K562 (cell line): Measurements from ENCODE around the gene RBM12. TPM values are rescaled to one million over a fixed set of nuclear protein-coding genes. Genes with fewer than 3 reads are reported as not detected.

Experiments
- CTCFL ChIP-seq: IDR thresholded peaks from 2 replicates; pipeline ENCODE4 v1.6.1; 2011; ENCODE audit warnings: borderline replicate concordance, low read depth, mild to moderate bottlenecking, moderate library complexity, low read length; ENCODE audit not compliant: insufficient read depth, poor library complexity, severe bottlenecking
- ESRRA ChIP-seq: fragments of 450-650 bp; IDR thresholded peaks from 2 replicates; pipeline ENCODE4 v1.6.1; 2014; ENCODE audit warnings: low read depth, mild to moderate bottlenecking, moderate library complexity, borderline replicate concordance
- EZH2 ChIP-seq: IDR thresholded peaks from 2 replicates; pipeline ENCODE4 v1.6.1; 2012; ENCODE audit warnings: low read depth, mild to moderate bottlenecking, inconsistent platforms, low read length, borderline replicate concordance
- FOXK2 ChIP-seq, 2 experiments: fragments of 450-650 bp; IDR thresholded peaks in 1 of 2; conservative IDR thresholded peaks in 1 of 2; 2 replicates each; pipeline ENCODE4 v1.6.1; 2016; ENCODE audit warnings: low read depth in 2 of 2, mild to moderate bottlenecking in 1 of 2
- KLF6 ChIP-seq: fragments of 250-450 bp; sonication (Bioruptor Pico); IDR thresholded peaks from 2 replicates; pipeline ENCODE4 v1.4.0; 2020; ENCODE audit warnings: mild to moderate bottlenecking, moderate library complexity, borderline replicate concordance
- MYBL2 ChIP-seq, 2 experiments: fragments of 450-650 bp in 1 of 2; sonication (generic) in 1 of 2; formaldehyde crosslinking in 1 of 2; IDR thresholded peaks; 2 replicates each; pipeline versions ENCODE4 v1.6.1 to v1.8.1; 2017 to 2022; ENCODE audit warnings: borderline replicate concordance in 1 of 2, inconsistent platforms in 1 of 2, low read depth in 1 of 2, mild to moderate bottlenecking in 1 of 2, missing genetic modification reagents in 1 of 2, moderate library complexity in 1 of 2
- NCOR1 ChIP-seq: fragments of 450-650 bp; IDR thresholded peaks from 2 replicates; pipeline ENCODE4 v1.6.1; 2016; ENCODE audit warnings: mild to moderate bottlenecking, moderate library complexity
- PHTF2 ChIP-seq: fragments of 250-450 bp; sonication (Bioruptor Pico); IDR thresholded peaks from 2 replicates; pipeline ENCODE4 v1.5.0; 2021; ENCODE audit warnings: mild to moderate bottlenecking
- POLR3G ChIP-seq: IDR thresholded peaks from 2 replicates; pipeline ENCODE4 v1.6.1; 2011; ENCODE audit not compliant: insufficient read length, insufficient replicate concordance; ENCODE audit errors: extremely low read depth
- ZBTB12 ChIP-seq: fragments of 250-450 bp; sonication (Bioruptor Pico); IDR thresholded peaks from 2 replicates; pipeline ENCODE4 v1.4.0; 2020
- ZBTB34 ChIP-seq: fragments of 250-450 bp; sonication (Bioruptor Pico); IDR thresholded peaks from 2 replicates; pipeline ENCODE4 v1.8.0; 2021; ENCODE audit warnings: mild to moderate bottlenecking, moderate library complexity
- ZFP30 ChIP-seq: fragments of 250-450 bp; sonication (Bioruptor Pico); IDR thresholded peaks from 2 replicates; pipeline ENCODE4 v1.8.0; 2022; ENCODE audit warnings: moderate library complexity, mild to moderate bottlenecking, inconsistent platforms, borderline replicate concordance
- ZNF23 ChIP-seq: fragments of 250-450 bp; sonication (Bioruptor Pico); IDR thresholded peaks from 2 replicates; pipeline ENCODE4 v1.4.0; 2020; ENCODE audit warnings: mild to moderate bottlenecking
- ZNF274 ChIP-seq: IDR thresholded peaks from 2 replicates; pipeline ENCODE4 v1.6.1; 2011; ENCODE audit warnings: low read depth, mild to moderate bottlenecking, low read length, moderate library complexity, borderline replicate concordance
- ZSCAN29 ChIP-seq: fragments of 450-650 bp; IDR thresholded peaks from 2 replicates; pipeline ENCODE4 v1.6.1; 2017
- polyA plus RNA-seq, 8 experiments: library from polyadenylated mRNA; depleted of rRNA in 4 of 8; stranded (reverse) in 5 of 8; unstranded in 3 of 8; fragments of >200 nt; fragmentation: Nextera tagmentation in 2 of 8; fragmentation: Illumina TruSeq in 1 of 8; extraction: Ambion mirVana in 2 of 8; extraction: Trizol in 1 of 8; gene quantifications; 2 replicates each; pipeline versions ENCODE4 v1.2.1 to v1.2.3, GENCODE V29; 2011 to 2014; ENCODE audit warnings: inconsistent platforms in 1 of 8, missing spikeins in 1 of 8
- total RNA-seq, 7 experiments: library from RNA; depleted of rRNA in 6 of 7; stranded (reverse); fragments of >200 nt in 6 of 7; fragmentation: Illumina TruSeq in 2 of 7; extraction: Trizol in 2 of 7; gene quantifications; 2 replicates each; pipeline versions ENCODE4 v1.2.1 to v1.2.3, GENCODE V29; 2011 to 2021; ENCODE audit warnings: low replicate concordance in 1 of 7
- TF ChIP-seq, protein P1 (sequence below): fragments of 250-450 bp; sonication (Bioruptor Pico); IDR thresholded peaks from 2 replicates; pipeline ENCODE4 v1.5.0; 2020; ENCODE audit warnings: mild to moderate bottlenecking
- TF ChIP-seq, protein P2 (sequence below): sonication (generic); formaldehyde crosslinking; IDR thresholded peaks from 2 replicates; pipeline ENCODE4 v1.8.1; 2023; ENCODE audit warnings: mild to moderate bottlenecking, missing genetic modification reagents

RBM12 gene
- total and polyA plus RNA-seq, 9 of the 15 experiments (the other 6 are each of a cell fraction or from before 2014, with no cell fraction given): 5.0 to 162 (median 73.3) TPM

DNA sequence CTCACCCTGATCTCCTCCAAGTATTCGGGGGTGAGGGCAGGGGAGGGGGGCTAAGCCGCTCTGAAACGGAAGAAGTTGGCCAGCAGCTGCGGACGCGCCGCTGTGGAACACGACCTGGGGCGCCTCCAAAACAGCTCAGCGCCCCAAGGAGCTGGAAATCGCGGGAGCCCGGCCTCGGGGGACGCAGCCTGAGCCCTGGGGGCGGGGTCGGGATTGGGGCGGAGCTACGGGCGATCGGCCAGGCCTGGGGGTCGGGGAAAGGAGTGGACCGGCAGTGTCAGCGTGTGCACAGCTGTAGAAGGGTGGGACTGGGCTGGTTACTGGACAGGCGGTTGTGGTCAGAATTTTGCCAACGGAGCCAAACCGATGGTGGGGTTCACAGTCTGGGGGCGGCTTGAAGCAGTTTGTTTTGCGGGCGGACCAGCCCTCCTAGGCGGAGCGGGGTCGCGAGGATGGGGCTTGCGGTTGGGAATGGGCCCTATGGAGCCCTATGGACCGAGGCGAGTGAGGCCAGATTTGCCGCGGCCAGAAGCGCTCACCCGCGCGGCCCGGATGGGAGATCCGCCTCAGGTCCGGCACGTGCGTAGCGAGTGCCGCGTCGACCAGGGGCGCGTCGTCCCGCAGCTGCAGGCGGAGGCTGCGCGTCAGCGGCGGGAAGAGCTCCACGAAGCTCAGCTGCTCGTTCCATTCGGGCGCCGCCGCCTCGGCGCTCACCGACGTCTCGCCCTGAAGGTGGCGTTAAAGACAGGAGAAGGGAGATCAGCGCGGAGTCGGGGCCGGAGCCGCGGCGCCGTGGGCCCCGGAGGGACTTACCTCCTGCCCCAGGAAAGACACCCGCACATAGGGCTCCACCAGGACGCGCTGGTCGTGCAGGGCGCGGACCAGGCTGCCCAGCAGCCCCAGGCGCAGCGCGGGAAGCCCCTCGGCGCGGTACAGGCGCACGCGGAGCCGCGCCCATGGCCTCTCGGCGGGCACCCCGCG lies 63.4 kb downstream of the RBM12 start (continued):
- TF ChIP-seq FOXK2 (conservative IDR thresholded peaks at IDR 0.05 in 1 of 2, IDR thresholded peaks at IDR 0.05 in 1 of 2; ENCODE audit: low read depth in 2 of 2) (no peak), CTCFL (peak; percentile 77), ESRRA (peak; percentile 44; the same call in 1 of the 2 replicates), ZBTB34 (CRISPR knock-in tag) (no peak), EZH2 (no peak), ZBTB12 (CRISPR knock-in tag) (no peak), POLR3G (no peak), ZNF23 (CRISPR knock-in tag) (no peak), MYBL2 (IDR thresholded peaks at IDR 0.05; ENCODE audit: low read depth) (no peak), MYBL2 (CRISPR knock-in tag; IDR thresholded peaks at IDR 0.05; ENCODE audit: borderline replicate concordance) (no peak), ZSCAN29 (no peak), ZNF274 (no peak), KLF6 (CRISPR knock-in tag) (no peak), NCOR1 (no peak), ZFP30 (CRISPR knock-in tag) (no peak), PHTF2 (CRISPR knock-in tag) (no peak)
- TF ChIP-seq, protein P1, sequence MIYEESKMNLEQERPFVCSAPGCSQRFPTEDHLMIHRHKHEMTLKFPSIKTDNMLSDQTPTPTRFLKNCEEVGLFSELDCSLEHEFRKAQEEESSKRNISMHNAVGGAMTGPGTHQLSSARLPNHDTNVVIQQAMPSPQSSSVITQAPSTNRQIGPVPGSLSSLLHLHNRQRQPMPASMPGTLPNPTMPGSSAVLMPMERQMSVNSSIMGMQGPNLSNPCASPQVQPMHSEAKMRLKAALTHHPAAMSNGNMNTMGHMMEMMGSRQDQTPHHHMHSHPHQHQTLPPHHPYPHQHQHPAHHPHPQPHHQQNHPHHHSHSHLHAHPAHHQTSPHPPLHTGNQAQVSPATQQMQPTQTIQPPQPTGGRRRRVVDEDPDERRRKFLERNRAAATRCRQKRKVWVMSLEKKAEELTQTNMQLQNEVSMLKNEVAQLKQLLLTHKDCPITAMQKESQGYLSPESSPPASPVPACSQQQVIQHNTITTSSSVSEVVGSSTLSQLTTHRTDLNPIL (CRISPR knock-in tag): no peak
- TF ChIP-seq, protein P2, sequence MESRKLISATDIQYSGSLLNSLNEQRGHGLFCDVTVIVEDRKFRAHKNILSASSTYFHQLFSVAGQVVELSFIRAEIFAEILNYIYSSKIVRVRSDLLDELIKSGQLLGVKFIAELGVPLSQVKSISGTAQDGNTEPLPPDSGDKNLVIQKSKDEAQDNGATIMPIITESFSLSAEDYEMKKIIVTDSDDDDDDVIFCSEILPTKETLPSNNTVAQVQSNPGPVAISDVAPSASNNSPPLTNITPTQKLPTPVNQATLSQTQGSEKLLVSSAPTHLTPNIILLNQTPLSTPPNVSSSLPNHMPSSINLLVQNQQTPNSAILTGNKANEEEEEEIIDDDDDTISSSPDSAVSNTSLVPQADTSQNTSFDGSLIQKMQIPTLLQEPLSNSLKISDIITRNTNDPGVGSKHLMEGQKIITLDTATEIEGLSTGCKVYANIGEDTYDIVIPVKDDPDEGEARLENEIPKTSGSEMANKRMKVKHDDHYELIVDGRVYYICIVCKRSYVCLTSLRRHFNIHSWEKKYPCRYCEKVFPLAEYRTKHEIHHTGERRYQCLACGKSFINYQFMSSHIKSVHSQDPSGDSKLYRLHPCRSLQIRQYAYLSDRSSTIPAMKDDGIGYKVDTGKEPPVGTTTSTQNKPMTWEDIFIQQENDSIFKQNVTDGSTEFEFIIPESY (CRISPR knock-in tag): peak; percentile 95
